Neural progenitor cell (in vitro differentiated cells): Measurements from ENCODE around the gene HTT. TPM values are rescaled to one million over a fixed set of nuclear protein-coding genes. Genes with fewer than 3 reads are reported as not detected.

Experiments
- DNase-seq: peaks from one replicate; pipeline ENCODE4 v3.0.0-alpha.2; 2016; ENCODE audit warnings: low spot score
- H2AFZ ChIP-seq: fragments of 200-600 bp; sonication (generic); replicated peaks from 2 replicates; pipeline ENCODE4 v1.6.1; 2016; ENCODE audit warnings: antibody characterized with exemption
- H3F3A ChIP-seq: fragments of 200-600 bp; sonication (generic); 2 replicates; pipeline ENCODE4 v1.6.1; 2016; ENCODE audit warnings: antibody characterized with exemption, low read depth
- H3K27ac ChIP-seq: fragments of 200-600 bp; sonication (generic); 2 replicates; pipeline ENCODE4 v1.5.1; 2016; ENCODE audit warnings: mild to moderate bottlenecking
- H3K27me3 ChIP-seq: fragments of 200-600 bp; sonication (generic); 2 replicates; pipeline ENCODE4 v1.6.1; 2016; ENCODE audit warnings: mild to moderate bottlenecking, moderate library complexity
- H3K36me3 ChIP-seq: fragments of 200-600 bp; sonication (generic); 2 replicates; pipeline ENCODE4 v1.5.1; 2016
- H3K4me1 ChIP-seq: fragments of 200-600 bp; sonication (generic); 2 replicates; pipeline ENCODE4 v1.6.1; 2016; ENCODE audit warnings: mixed run types
- H3K4me2 ChIP-seq: fragments of 200-600 bp; sonication (generic); 2 replicates; pipeline ENCODE4 v1.6.1; 2016
- H3K4me3 ChIP-seq: fragments of 200-600 bp; sonication (generic); 2 replicates; pipeline ENCODE4 v1.5.1; 2016
- H3K79me2 ChIP-seq: fragments of 200-600 bp; sonication (generic); 2 replicates; pipeline ENCODE4 v1.6.1; 2016; ENCODE audit warnings: low read depth
- H3K9ac ChIP-seq: fragments of 200-600 bp; sonication (generic); 2 replicates; pipeline ENCODE4 v1.6.1; 2016
- H3K9me3 ChIP-seq: fragments of 200-600 bp; sonication (generic); 2 replicates; pipeline ENCODE4 v1.5.1; 2016; ENCODE audit warnings: low read depth
- H4K20me1 ChIP-seq: fragments of 200-600 bp; sonication (generic); 2 replicates; pipeline ENCODE4 v1.6.1; 2016; ENCODE audit warnings: low read depth
- H3K27ac Mint-ChIP-seq: 3 replicates; pipeline ENCODE4 v1.8.0; 2021; ENCODE audit warnings: mixed read lengths
- H3K27me3 Mint-ChIP-seq: 2 replicates; pipeline ENCODE4 v1.8.0; 2022; ENCODE audit warnings: low read depth, mild to moderate bottlenecking, inconsistent platforms, moderate library complexity, mixed read lengths; ENCODE audit not compliant: insufficient read depth
- H3K36me3 Mint-ChIP-seq: 3 replicates; pipeline ENCODE4 v1.8.0; 2021; ENCODE audit warnings: mixed read lengths
- H3K4me1 Mint-ChIP-seq: 3 replicates; pipeline ENCODE4 v1.8.0; 2021; ENCODE audit warnings: mixed read lengths
- H3K4me3 Mint-ChIP-seq: 3 replicates; pipeline ENCODE4 v1.8.0; 2021; ENCODE audit warnings: mild to moderate bottlenecking, moderate library complexity, mixed read lengths
- H3K9me3 Mint-ChIP-seq: 3 replicates; pipeline ENCODE4 v1.8.0; 2020; ENCODE audit warnings: mixed read lengths
- EZH2 ChIP-seq: fragments of 200-600 bp; sonication (generic); IDR thresholded peaks from 2 replicates; pipeline ENCODE4 v1.6.1; 2017; ENCODE audit warnings: antibody characterized with exemption, mild to moderate bottlenecking, moderate library complexity
- EZH2phosphoT487 ChIP-seq: fragments of 200-600 bp; sonication (generic); IDR thresholded peaks from 2 replicates; pipeline ENCODE4 v1.6.1; 2017; ENCODE audit warnings: antibody characterized with exemption
- total RNA-seq: library from RNA; depleted of rRNA; stranded (reverse); fragments of >200 nt; gene quantifications from 2 replicates; pipeline ENCODE4 v1.2.3, GENCODE V29; 2015; ENCODE audit warnings: low replicate concordance
- TF ChIP-seq, protein P1 (sequence below): fragments of 200-600 bp; sonication (generic); IDR thresholded peaks from 2 replicates; pipeline ENCODE4 v1.5.1; 2017; ENCODE audit warnings: antibody characterized with exemption, mild to moderate bottlenecking

Gene HTT
- total RNA-seq, 1 donor from 2014 or later = 38.9 TPM

DNA sequence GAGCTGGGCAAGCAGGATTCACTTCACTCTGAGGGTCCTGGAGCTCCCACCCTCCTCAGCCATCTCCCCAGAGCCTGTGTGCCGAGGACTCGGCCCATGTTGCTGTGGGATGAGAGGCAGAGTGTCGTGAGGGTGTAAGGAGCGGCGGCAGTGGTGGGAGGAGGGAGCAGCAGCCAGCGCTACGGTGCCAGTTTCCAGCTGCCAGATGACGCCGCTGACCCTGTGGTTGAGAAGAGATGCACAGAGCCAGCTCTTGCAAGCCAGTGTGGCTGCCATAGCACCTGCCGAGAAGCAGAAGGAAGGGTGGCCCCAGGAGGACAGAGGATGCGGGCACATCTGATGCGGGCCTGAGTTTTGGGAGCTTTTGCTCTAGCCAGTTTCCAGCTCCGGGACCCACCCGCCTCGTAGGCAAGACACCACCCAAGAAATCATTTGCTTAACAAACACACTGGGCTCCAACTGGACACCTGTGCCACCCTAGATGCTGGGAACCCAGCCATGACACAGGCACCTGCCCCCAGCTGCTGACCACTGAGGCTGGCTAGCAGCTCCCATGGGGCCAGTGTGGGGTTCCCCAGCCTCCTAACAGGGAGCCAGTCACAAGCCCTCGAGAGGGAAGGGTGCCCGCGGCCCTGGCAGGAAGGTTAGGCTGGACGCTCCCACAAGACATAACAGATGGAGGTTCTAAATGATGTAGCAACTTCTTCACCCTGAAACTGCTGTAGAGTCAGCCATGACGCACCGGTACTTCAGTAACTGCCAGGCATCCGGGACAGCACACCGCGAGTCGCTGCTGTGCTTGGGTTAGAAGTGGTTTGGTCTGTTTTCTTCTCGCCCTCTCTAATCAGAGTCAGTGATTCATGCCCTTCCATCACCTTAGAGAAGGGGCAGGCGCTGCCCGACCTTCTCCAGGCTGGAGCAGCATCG is 183.3 kb downstream of the HTT start:
- Mint-ChIP-seq H3K9me3 (no peaks in the 10 kb centered on the region), H3K27me3 (peaks cover 3% of the 10 kb centered on the region), H3K27ac (no peak overlapping the region), H3K4me3 (no peak overlapping the region), H3K4me1 (peaks cover 6% of the 10 kb centered on the region), H3K36me3 (no peaks in the 10 kb centered on the region)
- no peaks in the 10 kb centered on the region for H3F3A ChIP-seq
- no peaks in the 10 kb centered on the region for H4K20me1 ChIP-seq
- H3K4me2 ChIP-seq = no peak overlapping the region
- no peak overlapping the region for H3K4me3 ChIP-seq
- no peak overlapping the region for H2AFZ ChIP-seq
- peak; percentile 1 for DNase-seq
- H3K9me3 ChIP-seq = no peaks in the 10 kb centered on the region
- TF ChIP-seq EZH2 = no peak
- no peak for TF ChIP-seq EZH2phosphoT487
- TF ChIP-seq, protein P1, sequence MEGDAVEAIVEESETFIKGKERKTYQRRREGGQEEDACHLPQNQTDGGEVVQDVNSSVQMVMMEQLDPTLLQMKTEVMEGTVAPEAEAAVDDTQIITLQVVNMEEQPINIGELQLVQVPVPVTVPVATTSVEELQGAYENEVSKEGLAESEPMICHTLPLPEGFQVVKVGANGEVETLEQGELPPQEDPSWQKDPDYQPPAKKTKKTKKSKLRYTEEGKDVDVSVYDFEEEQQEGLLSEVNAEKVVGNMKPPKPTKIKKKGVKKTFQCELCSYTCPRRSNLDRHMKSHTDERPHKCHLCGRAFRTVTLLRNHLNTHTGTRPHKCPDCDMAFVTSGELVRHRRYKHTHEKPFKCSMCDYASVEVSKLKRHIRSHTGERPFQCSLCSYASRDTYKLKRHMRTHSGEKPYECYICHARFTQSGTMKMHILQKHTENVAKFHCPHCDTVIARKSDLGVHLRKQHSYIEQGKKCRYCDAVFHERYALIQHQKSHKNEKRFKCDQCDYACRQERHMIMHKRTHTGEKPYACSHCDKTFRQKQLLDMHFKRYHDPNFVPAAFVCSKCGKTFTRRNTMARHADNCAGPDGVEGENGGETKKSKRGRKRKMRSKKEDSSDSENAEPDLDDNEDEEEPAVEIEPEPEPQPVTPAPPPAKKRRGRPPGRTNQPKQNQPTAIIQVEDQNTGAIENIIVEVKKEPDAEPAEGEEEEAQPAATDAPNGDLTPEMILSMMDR = no peak
- H3K27me3 ChIP-seq = no peaks in the 10 kb centered on the region
- no peak overlapping the region for H3K9ac ChIP-seq
- H3K79me2 ChIP-seq = no peaks in the 10 kb centered on the region
- no peaks in the 10 kb centered on the region for H3K4me1 ChIP-seq
- H3K27ac ChIP-seq = no peak overlapping the region
- H3K36me3 ChIP-seq = no peaks in the 10 kb centered on the region

DNA sequence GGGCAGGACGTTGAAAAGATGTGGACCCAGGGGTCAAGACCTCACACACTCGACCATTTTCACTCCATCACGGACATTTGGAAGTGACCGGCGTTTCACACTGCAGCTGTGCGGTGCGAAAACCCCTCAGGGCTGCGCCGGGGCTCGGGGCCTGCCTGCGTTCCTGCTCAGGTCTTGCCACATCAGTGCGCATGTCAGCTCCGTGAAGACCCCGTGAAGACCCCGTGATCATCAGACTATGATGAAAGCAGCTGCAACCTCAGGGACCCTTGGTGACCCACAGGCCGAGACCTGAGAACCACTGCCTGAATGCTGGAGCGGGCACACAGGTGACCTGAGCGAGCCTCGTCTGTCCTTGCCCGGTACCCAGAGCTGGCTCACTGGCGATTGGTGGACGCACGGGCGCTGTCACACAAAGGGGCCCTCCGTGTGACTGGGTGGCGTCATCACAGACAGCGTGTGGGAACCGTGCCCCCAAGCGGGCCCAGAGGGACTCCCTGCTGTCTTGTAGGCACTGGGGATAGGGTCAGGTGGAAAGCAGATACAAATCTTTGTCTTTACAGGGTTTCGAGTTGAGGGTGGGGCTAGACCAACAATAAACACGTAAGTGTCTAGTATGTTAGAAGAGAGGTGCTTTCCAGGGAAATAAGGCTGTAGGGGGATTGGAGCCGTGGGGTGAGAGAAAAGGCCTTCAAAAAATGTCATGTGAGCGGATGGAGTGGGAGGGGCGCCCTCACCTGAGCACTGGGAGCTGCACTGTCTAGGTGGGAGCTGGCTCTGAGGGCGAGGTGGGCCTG is 187.1 kb downstream of the HTT start:
- H3K27me3 ChIP-seq = no peaks in the 10 kb centered on the region
- DNase-seq = peak; percentile 1
- no peak overlapping the region for H3K4me2 ChIP-seq
- no peaks in the 10 kb centered on the region for H3F3A ChIP-seq
- H3K27ac Mint-ChIP-seq = no peak overlapping the region
- no peak overlapping the region for H2AFZ ChIP-seq
- H3K4me1 Mint-ChIP-seq = no peaks in the 10 kb centered on the region
- H3K36me3 Mint-ChIP-seq = no peaks in the 10 kb centered on the region
- H3K9ac ChIP-seq = no peak overlapping the region
- H3K27me3 Mint-ChIP-seq = peaks cover 8% of the 10 kb centered on the region
- H3K27ac ChIP-seq = no peak overlapping the region
- H4K20me1 ChIP-seq = no peaks in the 10 kb centered on the region
- H3K4me3 Mint-ChIP-seq = no peak overlapping the region
- H3K4me1 ChIP-seq = no peaks in the 10 kb centered on the region
- no peaks in the 10 kb centered on the region for H3K36me3 ChIP-seq
- no peaks in the 10 kb centered on the region for H3K9me3 Mint-ChIP-seq
- TF ChIP-seq EZH2 (no peak), EZH2phosphoT487 (no peak)
- TF ChIP-seq, protein P1 = no peak
- no peaks in the 10 kb centered on the region for H3K9me3 ChIP-seq
- H3K79me2 ChIP-seq = no peaks in the 10 kb centered on the region
- H3K4me3 ChIP-seq = no peak overlapping the region

DNA sequence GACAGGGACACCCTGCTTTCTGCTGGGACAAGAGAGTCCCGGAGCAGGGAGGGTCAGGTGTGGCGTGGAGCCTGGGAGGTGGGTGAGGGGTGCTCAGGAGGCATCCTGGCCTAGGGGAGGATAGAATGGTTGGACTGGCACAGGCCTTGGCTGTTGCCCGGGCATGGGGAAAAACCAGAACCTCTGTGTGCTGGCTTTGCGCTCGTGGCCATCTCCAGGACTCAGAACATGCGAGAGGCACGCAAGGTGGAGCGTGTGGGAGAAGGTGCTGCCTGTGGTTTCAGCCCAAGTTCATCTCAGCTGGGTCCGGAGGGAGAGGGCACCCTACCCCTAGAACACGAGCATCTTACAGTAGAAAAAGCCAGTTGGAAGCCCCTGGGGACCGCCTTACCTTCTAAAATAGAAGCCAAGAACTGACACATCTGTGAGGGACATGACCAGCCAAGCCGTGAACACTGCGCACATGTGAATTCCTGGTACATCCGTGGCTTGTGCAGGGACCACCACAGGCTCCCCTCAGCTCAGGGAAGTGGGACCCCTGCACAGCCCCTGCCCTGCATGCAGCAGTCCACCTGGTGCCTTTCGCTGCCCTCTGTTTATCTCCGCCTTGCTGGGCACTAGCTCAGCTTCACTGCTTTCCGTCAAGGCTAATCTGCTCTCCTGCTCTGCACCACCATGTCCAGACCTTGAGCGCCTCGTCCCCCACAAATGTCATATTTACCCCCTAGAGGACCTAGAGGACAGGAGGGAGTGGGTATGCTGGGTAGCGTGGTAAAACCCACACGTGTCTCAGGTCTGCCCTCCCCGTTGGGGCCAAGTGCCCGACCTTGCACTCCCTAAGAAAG is 187.9 kb downstream of the HTT start:
- H3F3A ChIP-seq = no peaks in the 10 kb centered on the region
- H3K79me2 ChIP-seq = no peaks in the 10 kb centered on the region
- H3K27ac Mint-ChIP-seq = peak overlapping the region; percentile 39
- H3K4me1 Mint-ChIP-seq = no peaks in the 10 kb centered on the region
- no peaks in the 10 kb centered on the region for H3K9me3 ChIP-seq
- H3K9me3 Mint-ChIP-seq = no peaks in the 10 kb centered on the region
- H3K36me3 Mint-ChIP-seq = no peaks in the 10 kb centered on the region
- peak; percentile 0 for DNase-seq
- no peaks in the 10 kb centered on the region for H4K20me1 ChIP-seq
- TF ChIP-seq EZH2 = no peak
- TF ChIP-seq EZH2phosphoT487 = no peak
- TF ChIP-seq, protein P1 = no peak
- H3K27me3 Mint-ChIP-seq = peaks cover 8% of the 10 kb centered on the region
- H3K4me3 Mint-ChIP-seq = no peak overlapping the region
- no peaks in the 10 kb centered on the region for H3K4me1 ChIP-seq
- no peak overlapping the region for H3K4me3 ChIP-seq
- H2AFZ ChIP-seq = no peak overlapping the region
- no peak overlapping the region for H3K9ac ChIP-seq
- no peaks in the 10 kb centered on the region for H3K36me3 ChIP-seq
- no peaks in the 10 kb centered on the region for H3K27me3 ChIP-seq
- H3K27ac ChIP-seq = no peak overlapping the region
- H3K4me2 ChIP-seq = no peak overlapping the region
